MCF 10A (cell line): ENCODE results near the gene ACAP1. TPM values are rescaled to one million over a fixed set of nuclear protein-coding genes. Genes with fewer than 3 reads are reported as not detected.
"Not testable (repeated sequence)": the region's sequence is repeated elsewhere in the genome, so short reads cannot be mapped to it uniquely, and the experiment has no call there.

Experiments used
- BruUV-seq: library from RNA; stranded (reverse); fragments of 400-500 nt; replicated peaks from 2 replicates; lab custom pipeline; 2021; lab: Mats Ljungman, UMichigan
- CTCF ChIA-PET: fragments of 300-600 bp; sonication (Branson Sonifier 250); formaldehyde crosslinking; extraction: SDS; loops from one replicate; lab custom pipeline; 2021; ENCODE audit warnings: antibody characterized with exemption, inconsistent platforms; lab: Yijun Ruan, JAX
- POLR2A ChIA-PET: fragments of 300-600, 350-650 bp; sonication (Branson Sonifier 250); formaldehyde crosslinking; extraction: SDS; loops from one replicate; lab custom pipeline; 2020; ENCODE audit warnings: antibody characterized with exemption, inconsistent platforms; lab: Yijun Ruan, JAX
- DNase-seq: peaks from one replicate; pipeline ENCODE4 v3.0.0-alpha.2; 2018; ENCODE audit not compliant: unreplicated experiment
- H3K27ac Mint-ChIP-seq: one replicate; pipeline ENCODE4 v1.8.0; 2022; ENCODE audit warnings: mild to moderate bottlenecking, low read depth, mixed read lengths; ENCODE audit not compliant: unreplicated experiment
- H3K27me3 Mint-ChIP-seq: one replicate; pipeline ENCODE4 v1.8.0; 2022; ENCODE audit warnings: mixed read lengths; ENCODE audit not compliant: insufficient read depth, unreplicated experiment
- H3K36me3 Mint-ChIP-seq: one replicate; pipeline ENCODE4 v1.8.0; 2022; ENCODE audit warnings: mild to moderate bottlenecking, moderate library complexity, mixed read lengths; ENCODE audit not compliant: insufficient read depth, unreplicated experiment
- H3K4me1 Mint-ChIP-seq: one replicate; pipeline ENCODE4 v1.8.0; 2022; ENCODE audit warnings: mixed read lengths; ENCODE audit not compliant: insufficient read depth, unreplicated experiment
- H3K4me3 Mint-ChIP-seq: one replicate; pipeline ENCODE4 v1.8.0; 2022; ENCODE audit warnings: mild to moderate bottlenecking, moderate library complexity, mixed read lengths; ENCODE audit not compliant: unreplicated experiment
- H3K9me3 Mint-ChIP-seq: one replicate; pipeline ENCODE4 v1.8.0; 2022; ENCODE audit warnings: mixed read lengths; ENCODE audit not compliant: unreplicated experiment
- intact Hi-C: fragments of 100-400 bp; cut with micrococcal nuclease; formaldehyde crosslinking; loops from 2 replicates; pipeline ENCODE4 v1.14.1; 2022
- total RNA-seq: library from RNA; stranded (reverse); gene quantifications from 2 replicates; pipeline ENCODE4 v1.2.3, GENCODE V29; 2022
- TF ChIP-seq, protein P1 (sequence below): fragments of 200-600 bp; IDR thresholded peaks from one replicate; pipeline ENCODE4 v1.8.0; 2022; ENCODE audit warnings: antibody characterized with exemption, mild to moderate bottlenecking; ENCODE audit not compliant: unreplicated experiment

The ACAP1 gene
- total RNA-seq, 1 experiment from 2014 or later = 4.9 TPM

- Mint-ChIP-seq H3K4me1 (no peaks in the 10 kb centered on the region), H3K36me3 (peaks cover 5% of the 10 kb centered on the region), H3K4me3 (no peak overlapping the region), H3K27me3 (no peaks in the 10 kb centered on the region), H3K9me3 (no peaks in the 10 kb centered on the region), H3K27ac (no peak overlapping the region)
- TF ChIP-seq, protein P1, sequence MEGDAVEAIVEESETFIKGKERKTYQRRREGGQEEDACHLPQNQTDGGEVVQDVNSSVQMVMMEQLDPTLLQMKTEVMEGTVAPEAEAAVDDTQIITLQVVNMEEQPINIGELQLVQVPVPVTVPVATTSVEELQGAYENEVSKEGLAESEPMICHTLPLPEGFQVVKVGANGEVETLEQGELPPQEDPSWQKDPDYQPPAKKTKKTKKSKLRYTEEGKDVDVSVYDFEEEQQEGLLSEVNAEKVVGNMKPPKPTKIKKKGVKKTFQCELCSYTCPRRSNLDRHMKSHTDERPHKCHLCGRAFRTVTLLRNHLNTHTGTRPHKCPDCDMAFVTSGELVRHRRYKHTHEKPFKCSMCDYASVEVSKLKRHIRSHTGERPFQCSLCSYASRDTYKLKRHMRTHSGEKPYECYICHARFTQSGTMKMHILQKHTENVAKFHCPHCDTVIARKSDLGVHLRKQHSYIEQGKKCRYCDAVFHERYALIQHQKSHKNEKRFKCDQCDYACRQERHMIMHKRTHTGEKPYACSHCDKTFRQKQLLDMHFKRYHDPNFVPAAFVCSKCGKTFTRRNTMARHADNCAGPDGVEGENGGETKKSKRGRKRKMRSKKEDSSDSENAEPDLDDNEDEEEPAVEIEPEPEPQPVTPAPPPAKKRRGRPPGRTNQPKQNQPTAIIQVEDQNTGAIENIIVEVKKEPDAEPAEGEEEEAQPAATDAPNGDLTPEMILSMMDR = no peak
- BruUV-seq = no TSS peak
- intact Hi-C loops = no loop called here
- ChIA-PET POLR2A (interaction anchor here (1.0 to 1.6 kb wide), 3 partner anchors 9 to 225 kb away, joined by 3 to 5 read pairs (median 3); partner anchors contain the start of gene TMEM95), CTCF (interaction anchor here (0.6 to 1.3 kb wide), 3 partner anchors 9 to 483 kb away, joined by 3 to 4 read pairs (median 3); no protein-coding TSS in a partner anchor)
- no peak for DNase-seq
Measured at GRCh38 chr17:7334938-7335538, 1.3 kb upstream of the ACAP1 start.

GRCh38 chr17:7335765-7336164, 564 bp upstream of the ACAP1 start:
- BruUV-seq, DNase-seq, H3K36me3 Mint-ChIP-seq, H3K27ac Mint-ChIP-seq, H3K4me3 Mint-ChIP-seq, H3K9me3 Mint-ChIP-seq, intact Hi-C loops, H3K27me3 Mint-ChIP-seq, H3K4me1 Mint-ChIP-seq: not testable (repeated sequence)
- ChIA-PET CTCF (interaction anchor here (1.3 to 1.4 kb wide), 2 partner anchors 10 to 39 kb away, joined by 4 to 5 read pairs; no protein-coding TSS in a partner anchor), POLR2A (interaction anchor here (1.0 to 1.2 kb wide), 2 partner anchors 15 to 224 kb away, joined by 3 to 6 read pairs; no protein-coding TSS in a partner anchor)

DNA sequence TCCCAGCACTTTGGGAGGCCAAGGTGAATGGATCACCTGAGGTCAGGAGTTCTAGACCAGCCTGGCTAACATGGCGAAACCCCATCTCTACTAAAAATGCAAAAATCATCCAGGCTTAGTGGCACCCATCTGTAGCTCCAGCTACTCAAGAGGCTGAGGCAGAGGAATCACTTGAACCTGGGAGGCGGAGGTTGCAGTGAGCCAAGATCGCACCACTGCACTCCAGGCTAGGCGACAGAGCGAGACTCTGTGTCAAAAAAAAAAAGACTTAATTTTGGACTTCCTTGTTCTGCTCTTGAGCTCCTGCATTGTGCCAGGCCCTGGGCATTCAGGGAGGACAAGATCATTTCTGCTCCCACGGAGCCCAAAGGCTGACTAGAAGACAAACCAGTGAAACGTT, 1.3 kb downstream of the ACAP1 start:
- DNase-seq, H3K9me3 Mint-ChIP-seq, intact Hi-C loops, H3K27ac Mint-ChIP-seq, H3K4me1 Mint-ChIP-seq, H3K4me3 Mint-ChIP-seq, H3K36me3 Mint-ChIP-seq, BruUV-seq: not testable (repeated sequence)
- H3K27me3 Mint-ChIP-seq = peaks cover 12% of the 10 kb centered on the region
- POLR2A ChIA-PET = interaction anchor here (0.6 to 2.0 kb wide), 5 partner anchors 11 to 1146 kb away, joined by 3 to 5 read pairs (median 4); partner anchors contain the start of gene GPS2
- CTCF ChIA-PET = interaction anchor here (0.6 to 1.6 kb wide), 4 partner anchors 8 to 247 kb away, joined by 3 to 4 read pairs (median 4); no protein-coding TSS in a partner anchor

- intact Hi-C loops = no loop called here
- ChIA-PET CTCF (interaction anchor here (0.6 kb wide), 1 partner anchor 176 kb away, joined by 3 read pairs; no protein-coding TSS in a partner anchor), POLR2A (interaction anchor here (1.1 to 2.1 kb wide), 2 partner anchors 10 kb away, joined by 3 to 9 read pairs; partner anchors contain the start of gene NEURL4)
- Mint-ChIP-seq H3K4me1 (no peaks in the 10 kb centered on the region), H3K36me3 (no peaks in the 10 kb centered on the region), H3K4me3 (no peak overlapping the region), H3K9me3 (no peaks in the 10 kb centered on the region), H3K27ac (no peak overlapping the region), H3K27me3 (peaks cover 12% of the 10 kb centered on the region)
- no TSS peak for BruUV-seq
- no peak for DNase-seq
- TF ChIP-seq, protein P1 = no peak
Measured at GRCh38 chr17:7340179-7340578, 3.9 kb downstream of the ACAP1 start.

GRCh38 chr17:7341842-7342241, 5.5 kb downstream of the ACAP1 start:
- POLR2A ChIA-PET = interaction anchor here (1.2 to 2.5 kb wide), 2 partner anchors 12 to 26 kb away, joined by 3 to 16 read pairs; partner anchors contain the start of gene NEURL4
- BruUV-seq = no TSS peak
- H3K4me1 Mint-ChIP-seq = no peaks in the 10 kb centered on the region

More at GRCh38 chr17:7341842-7342241, 5.5 kb downstream of the ACAP1 start:
- no peaks in the 10 kb centered on the region for H3K9me3 Mint-ChIP-seq
- peaks cover 12% of the 10 kb centered on the region for H3K27me3 Mint-ChIP-seq
- CTCF ChIA-PET = interaction anchor here (0.6 to 1.1 kb wide), 2 partner anchors 12 to 1970 kb away, joined by 3 to 4 read pairs; no protein-coding TSS in a partner anchor
- H3K4me3 Mint-ChIP-seq = no peak overlapping the region
- no peak for DNase-seq
- H3K36me3 Mint-ChIP-seq = peaks cover 4% of the 10 kb centered on the region
- TF ChIP-seq, protein P1 = no peak
- H3K27ac Mint-ChIP-seq = no peak overlapping the region
- intact Hi-C loops = no loop called here
